Ovary (tissue), 9 donors: ENCODE data around the gene PSMD11. TPM values are rescaled to one million over a fixed set of nuclear protein-coding genes. Genes with fewer than 3 reads are reported as not detected.
A peak's percentile ranks its signal among the peaks of the same experiment; 100 is the strongest.

Source experiments
- DNase-seq, 5 donors: peaks; one replicate each; pipeline ENCODE4 v3.0.0-alpha.2; 2019 to 2020
- H3K27ac ChIP-seq, 2 donors: fragments of 200-600 bp; one replicate each; pipeline versions ENCODE4 v1.5.1 to v1.8.0; 2019 to 2022
- H3K27me3 ChIP-seq: fragments of 200-600 bp; one replicate; pipeline ENCODE4 v1.8.0; 2022
- H3K36me3 ChIP-seq: fragments of 200-600 bp; sonication (generic); one replicate; pipeline ENCODE4 v1.5.1; 2019
- H3K4me1 ChIP-seq: one replicate; pipeline ENCODE4 v1.8.1; 2013; ENCODE audit warnings: mild to moderate bottlenecking, moderate library complexity; ENCODE audit not compliant: insufficient read depth
- H3K4me3 ChIP-seq: fragments of 200-600 bp; sonication (generic); one replicate; pipeline ENCODE4 v1.5.1; 2017
- H3K9me3 ChIP-seq, 2 donors: fragments of 200-600 bp in 1 of 2; sonication (generic) in 1 of 2; one replicate each; pipeline versions ENCODE4 v1.5.1 to v1.8.1; 2013 to 2019; ENCODE audit warnings: mild to moderate bottlenecking in 1 of 2, moderate library complexity in 1 of 2
- EP300 ChIP-seq: sonication (generic); formaldehyde crosslinking; IDR thresholded peaks from one replicate; pipeline ENCODE4 v1.6.1; 2017; ENCODE audit warnings: antibody characterized with exemption
- POLR2A ChIP-seq: fragments of 450-650 bp; IDR thresholded peaks from one replicate; pipeline ENCODE4 v1.6.1; 2017; ENCODE audit warnings: antibody characterized with exemption, mild to moderate bottlenecking, moderate library complexity
- WGBS, 3 donors: extraction: QIAGEN DNeasy Blood & Tissue Kit in 1 of 3; methylation state at CpG; one replicate each; pipeline versions ENCODE4 v1.1.5 to v1.1.7; 2013 to 2017; 5-methylcytosine and 5-hydroxymethylcytosine counted together
- intact Hi-C, 4 donors: fragments of 100-400 bp; cut with DNase I; formaldehyde crosslinking; loops; one replicate each; pipeline versions ENCODE4 v1.11.0 to v1.15.1; 2022 to 2023
- polyA plus RNA-seq, 2 donors: library from polyadenylated mRNA; stranded (reverse); fragments of 200-250 nt in 1 of 2; fragments of 350-450 nt in 1 of 2; fragmentation: Illumina TruSeq in 1 of 2; extraction: RNeasy Lipid Tissue Mini Kit (QIAGEN cat#74804) in 1 of 2; gene quantifications; one replicate each; pipeline ENCODE4 v1.2.3, GENCODE V29; 2013 to 2014
- total RNA-seq, 7 donors: library from RNA; depleted of rRNA in 2 of 7; stranded (reverse); fragments of >200 nt in 2 of 7; fragmentation: NEBNext Ultra II Directional in 3 of 7; extraction: Animal tissue kit (Norgen Biotek cat#: 25700) in 3 of 7; gene quantifications; one replicate each; pipeline versions ENCODE4 v1.1.0 to v1.2.4, GENCODE V29; 2016 to 2023
- TF ChIP-seq, protein P1 (sequence below), 3 donors: fragments of 450-650 bp in 2 of 3; fragments of 200-600 bp in 1 of 3; IDR thresholded peaks; one replicate each; pipeline versions ENCODE4 v1.5.1 to v1.8.0; 2016 to 2022; ENCODE audit warnings: antibody characterized with exemption in 3 of 3, mild to moderate bottlenecking in 1 of 3
- donor health status: DM: no; HTN: no; CAD: no; lungs with moderate emphysema.
- donor health status: DM: no; HTN: no; CAD: no.
- donor health status: Bipolar disorder and iron deficiency.
- donor health status: DM: yes; HTN: yes; CAD: no.
- donor health status: DM: no; HTN: no; CAD: no.
- donor health status: DM: yes; HTN: yes; CAD: no.

Gene PSMD11
- total and polyA plus RNA-seq, 9 donors = 20.1 to 83.0 (median 53.4) TPM

GRCh38 chr17:32498391-32498790 is 54.1 kb downstream of the PSMD11 start:
- no peak overlapping the region for H3K4me3 ChIP-seq
- TF ChIP-seq EP300 = no peak
- TF ChIP-seq, protein P1, sequence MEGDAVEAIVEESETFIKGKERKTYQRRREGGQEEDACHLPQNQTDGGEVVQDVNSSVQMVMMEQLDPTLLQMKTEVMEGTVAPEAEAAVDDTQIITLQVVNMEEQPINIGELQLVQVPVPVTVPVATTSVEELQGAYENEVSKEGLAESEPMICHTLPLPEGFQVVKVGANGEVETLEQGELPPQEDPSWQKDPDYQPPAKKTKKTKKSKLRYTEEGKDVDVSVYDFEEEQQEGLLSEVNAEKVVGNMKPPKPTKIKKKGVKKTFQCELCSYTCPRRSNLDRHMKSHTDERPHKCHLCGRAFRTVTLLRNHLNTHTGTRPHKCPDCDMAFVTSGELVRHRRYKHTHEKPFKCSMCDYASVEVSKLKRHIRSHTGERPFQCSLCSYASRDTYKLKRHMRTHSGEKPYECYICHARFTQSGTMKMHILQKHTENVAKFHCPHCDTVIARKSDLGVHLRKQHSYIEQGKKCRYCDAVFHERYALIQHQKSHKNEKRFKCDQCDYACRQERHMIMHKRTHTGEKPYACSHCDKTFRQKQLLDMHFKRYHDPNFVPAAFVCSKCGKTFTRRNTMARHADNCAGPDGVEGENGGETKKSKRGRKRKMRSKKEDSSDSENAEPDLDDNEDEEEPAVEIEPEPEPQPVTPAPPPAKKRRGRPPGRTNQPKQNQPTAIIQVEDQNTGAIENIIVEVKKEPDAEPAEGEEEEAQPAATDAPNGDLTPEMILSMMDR (IDR thresholded peaks at IDR 0.05) = no peak
- no peak for TF ChIP-seq POLR2A
- DNase-seq = no peak
- no peak overlapping the region for H3K27ac ChIP-seq
- intact Hi-C loops = no loop called here
- no peaks in the 10 kb centered on the region for H3K36me3 ChIP-seq
- peaks cover 14% of the 10 kb centered on the region for H3K4me1 ChIP-seq
- H3K9me3 ChIP-seq = no peaks in the 10 kb centered on the region
- WGBS, 3 donors = 75 to 82% (median 76%) methylated on average over 9 of the region's 9 CpGs
- no peaks in the 10 kb centered on the region for H3K27me3 ChIP-seq

GRCh38 chr17:32502013-32502412 is 57.7 kb downstream of the PSMD11 start:
- H3K9me3 ChIP-seq = no peaks in the 10 kb centered on the region
- H3K36me3 ChIP-seq = no peaks in the 10 kb centered on the region
- TF ChIP-seq EP300 (no peak), POLR2A (no peak)
- TF ChIP-seq, protein P1 (IDR thresholded peaks at IDR 0.05) = no peak
- no peak overlapping the region for H3K4me3 ChIP-seq
- no peak overlapping the region for H3K27ac ChIP-seq
- DNase-seq = no peak
- no peaks in the 10 kb centered on the region for H3K27me3 ChIP-seq
- intact Hi-C loops = loop anchor here in 1 of 4 donors (10.0 kb wide), 1 partner anchor 123 kb away; no protein-coding TSS in a partner anchor
- H3K4me1 ChIP-seq = no peaks in the 10 kb centered on the region
- WGBS, 3 donors = 86 to 91% (median 87%) methylated on average over 3 of the region's 3 CpGs

GRCh38 chr17:32502710-32503109 is 58.4 kb downstream of the PSMD11 start:
- H3K27me3 ChIP-seq = no peaks in the 10 kb centered on the region
- 24 to 41% (median 26%) methylated on average over 10 of the region's 10 CpGs for WGBS, 3 donors
- H3K27ac ChIP-seq = peak overlapping the region in 1 of 2 donors; percentile 13

DNA sequence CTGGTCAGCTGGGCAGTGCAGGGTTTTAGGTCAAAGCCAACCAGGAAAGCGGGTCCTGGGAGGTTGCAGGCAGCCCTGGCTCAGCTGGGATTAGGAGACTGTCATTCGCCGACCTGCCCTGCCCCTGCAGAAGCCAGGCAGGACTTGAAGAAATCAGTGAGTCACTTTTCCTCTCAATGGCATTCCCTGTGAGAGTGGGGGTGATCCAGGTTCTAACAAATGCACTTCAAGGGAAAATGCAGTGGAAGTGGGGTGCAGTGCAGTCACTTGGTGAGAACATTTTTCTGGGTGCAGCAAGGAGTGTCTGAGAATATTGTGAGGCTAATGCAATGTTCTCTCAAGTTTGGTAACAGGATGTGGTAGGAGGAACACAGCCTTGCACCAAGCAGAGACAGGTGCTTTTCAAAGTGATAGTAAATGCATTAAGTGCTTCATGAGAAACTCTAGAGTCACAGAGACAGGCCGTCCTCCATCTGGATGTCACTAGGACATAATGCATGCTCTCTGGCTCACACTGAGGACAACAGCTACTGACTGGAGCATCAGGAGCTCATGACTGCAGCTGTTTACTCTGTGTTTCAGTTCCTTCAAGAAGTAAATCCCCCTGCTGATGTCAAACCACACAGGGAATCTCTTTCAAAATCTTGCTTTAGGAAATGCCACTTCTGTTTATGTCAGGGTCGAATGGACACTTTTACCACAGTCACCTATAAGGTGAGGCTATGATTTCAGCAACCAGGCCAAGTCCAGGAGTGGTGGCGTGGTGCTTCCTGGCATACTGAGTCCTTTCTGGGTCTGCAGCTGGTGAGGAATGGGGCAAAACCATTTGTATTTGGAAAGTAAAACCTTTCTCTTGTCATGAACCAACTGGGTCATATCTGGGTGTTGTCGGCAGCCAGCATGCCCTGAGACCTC is 59.2 kb downstream of the PSMD11 start:
- no peaks in the 10 kb centered on the region for H3K4me1 ChIP-seq
- 78 to 81% (median 78%) methylated on average over 7 of the region's 7 CpGs for WGBS, 3 donors
- no peak for DNase-seq
- TF ChIP-seq, protein P1 (IDR thresholded peaks at IDR 0.05) = no peak
- no peak for TF ChIP-seq EP300
- no peak for TF ChIP-seq POLR2A
- no peak overlapping the region for H3K27ac ChIP-seq
- H3K9me3 ChIP-seq = no peaks in the 10 kb centered on the region
- H3K36me3 ChIP-seq = no peaks in the 10 kb centered on the region
- no peak overlapping the region for H3K4me3 ChIP-seq
- intact Hi-C loops = loop anchor here in 1 of 4 donors (10.0 kb wide), 1 partner anchor 121 kb away; no protein-coding TSS in a partner anchor
- H3K27me3 ChIP-seq = no peaks in the 10 kb centered on the region

More at GRCh38 chr17:32502710-32503109, 58.4 kb downstream of the PSMD11 start:
- no peak for DNase-seq
- no peaks in the 10 kb centered on the region for H3K9me3 ChIP-seq
- no peak overlapping the region for H3K4me3 ChIP-seq
- no peaks in the 10 kb centered on the region for H3K36me3 ChIP-seq
- intact Hi-C loops = loop anchor here in 1 of 4 donors (10.0 kb wide), 1 partner anchor 122 kb away; no protein-coding TSS in a partner anchor
- TF ChIP-seq, protein P1 (IDR thresholded peaks at IDR 0.05) = no peak
- TF ChIP-seq EP300 (no peak), POLR2A (no peak)
- H3K4me1 ChIP-seq = no peaks in the 10 kb centered on the region
